ENCODE measurements around the gene AP1G1. TPM values are rescaled to one million over a fixed set of nuclear protein-coding genes. Genes with fewer than 3 reads are reported as not detected.

The AP1G1 gene
- total RNA-seq, 1 donor from 2014 or later = 98.3 TPM

GRCh38 chr16:71724320-71724751 is 84.3 kb downstream of the AP1G1 start, which contains the start of gene PHLPP2:
PHLPP2 (minus strand) TSS chr16:71724701; CDS start chr16:71714795, 9,906 bp downstream.
- intact Hi-C loops (cut with micrococcal nuclease) = loop anchor here (5.0 to 10.0 kb wide), 4 partner anchors 158 to 370 kb away; partner anchors contain the start of genes DHX38, IST1, TXNL4B and ZNF821
- H3K4me1 Mint-ChIP-seq = peaks cover 13% of the 10 kb centered on the region

DNA sequence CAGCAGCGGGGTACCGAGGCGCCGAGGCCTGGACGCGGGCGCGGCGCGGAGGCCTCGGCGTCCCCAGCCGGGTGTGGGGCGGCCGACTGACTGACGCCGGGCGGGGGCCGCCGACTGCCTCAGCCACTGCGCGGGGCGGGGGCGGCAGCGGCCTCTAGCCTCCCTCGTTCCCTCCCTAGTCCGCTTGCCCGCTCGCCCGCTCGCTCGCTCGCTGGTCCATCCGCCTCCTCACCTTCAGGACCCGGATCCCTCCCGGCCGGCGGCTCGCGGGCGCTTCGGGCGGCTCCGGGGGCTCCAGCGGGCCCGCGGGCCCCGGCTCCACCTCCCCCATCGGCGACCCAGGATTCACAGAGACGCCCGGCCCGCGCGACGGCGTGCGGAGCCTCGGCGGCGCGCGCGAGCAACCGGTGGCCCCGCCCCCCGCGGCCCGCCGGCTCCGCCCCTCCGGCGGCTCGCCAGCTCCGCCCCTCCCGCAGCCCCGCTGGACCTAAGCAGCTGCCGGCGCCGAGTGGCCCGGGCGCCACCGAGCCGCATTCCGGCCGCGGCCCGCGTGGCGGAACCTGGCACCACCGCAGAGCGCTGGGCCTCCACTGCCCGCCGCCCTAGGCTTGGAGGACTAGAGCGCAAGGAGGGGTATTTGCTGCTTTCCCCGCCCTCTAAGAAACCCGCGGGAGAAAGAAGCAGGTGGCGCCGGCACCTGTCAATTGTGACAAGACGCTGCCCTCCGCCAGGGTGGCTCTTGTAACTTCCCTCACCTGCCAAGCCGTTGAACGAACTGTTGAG is 84.9 kb downstream of the AP1G1 start:
- peaks cover 13% of the 10 kb centered on the region for H3K27me3 Mint-ChIP-seq
- no peaks in the 10 kb centered on the region for H3K36me3 Mint-ChIP-seq (ENCODE audit: low read depth)
- intact Hi-C loops (cut with micrococcal nuclease) = loop anchor here (2.0 to 10.0 kb wide), 5 partner anchors 85 to 371 kb away; partner anchors contain the start of genes AP1G1, DHX38, IST1 and TXNL4B

More at GRCh38 chr16:71724320-71724751, 84.3 kb downstream of the AP1G1 start, which contains the start of gene PHLPP2:
- H3K36me3 Mint-ChIP-seq (ENCODE audit: low read depth) = peaks cover 2% of the 10 kb centered on the region
- H3K27ac Mint-ChIP-seq = peak within 1 kb of the TSS; percentile 62
- DNase-seq = no peak
- H3K4me3 Mint-ChIP-seq = peak within 1 kb of the TSS; percentile 79
- H3K27me3 Mint-ChIP-seq = peaks cover 13% of the 10 kb centered on the region
- no peaks in the 10 kb centered on the region for H3K9me3 Mint-ChIP-seq

GRCh38 chr16:71722801-71723536 is 85.7 kb downstream of the AP1G1 start:
- H3K4me1 Mint-ChIP-seq = peaks cover 13% of the 10 kb centered on the region
- peak overlapping the region; percentile 98 for H3K4me3 Mint-ChIP-seq
- peaks cover 13% of the 10 kb centered on the region for H3K27me3 Mint-ChIP-seq
- no peaks in the 10 kb centered on the region for H3K9me3 Mint-ChIP-seq
- DNase-seq = peak; percentile 88
- H3K27ac Mint-ChIP-seq = peak overlapping the region; percentile 91
- H3K36me3 Mint-ChIP-seq (ENCODE audit: low read depth) = no peaks in the 10 kb centered on the region
- intact Hi-C loops (cut with micrococcal nuclease) = loop anchor here (2.0 to 10.0 kb wide), 5 partner anchors 86 to 372 kb away; partner anchors contain the start of genes AP1G1, DHX38, IST1 and TXNL4B

More for the DNA sequence above, 84.9 kb downstream of the AP1G1 start:
- DNase-seq = peak; percentile 94
- Mint-ChIP-seq H3K4me3 (peak overlapping the region; percentile 79), H3K27ac (peak overlapping the region; percentile 53), H3K9me3 (no peaks in the 10 kb centered on the region), H3K4me1 (peaks cover 13% of the 10 kb centered on the region)

GRCh38 chr16:71721066-71721740 is 87.4 kb downstream of the AP1G1 start:
- no peak for DNase-seq
- Mint-ChIP-seq H3K9me3 (no peaks in the 10 kb centered on the region), H3K36me3 (ENCODE audit: low read depth) (no peaks in the 10 kb centered on the region), H3K27me3 (peaks cover 13% of the 10 kb centered on the region), H3K4me1 (peaks cover 13% of the 10 kb centered on the region), H3K27ac (no peak overlapping the region), H3K4me3 (no peak overlapping the region)
- intact Hi-C loops (cut with micrococcal nuclease) = loop anchor here (5.0 to 10.0 kb wide), 4 partner anchors 156 to 374 kb away; partner anchors contain the start of genes DHX38, IST1, TXNL4B and ZNF821

DNA sequence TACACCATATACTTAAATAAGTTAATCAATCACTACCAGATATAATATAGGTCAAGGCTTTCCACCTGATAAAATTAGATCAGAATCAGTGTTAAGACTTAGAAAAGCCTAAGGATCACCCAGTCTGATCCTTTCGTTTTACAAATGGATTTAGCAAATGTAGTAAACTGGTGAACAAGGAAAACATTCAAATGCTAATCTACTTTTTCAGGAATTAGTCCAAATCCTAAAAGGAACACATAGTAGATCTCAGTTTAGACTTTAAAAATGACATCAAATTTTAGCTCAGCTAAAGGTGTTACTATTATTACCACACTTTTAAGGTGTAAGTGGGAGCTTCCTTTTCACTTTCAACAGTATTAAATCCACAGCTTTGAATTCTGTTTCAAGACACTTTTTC is 96.1 kb downstream of the AP1G1 start:
- intact Hi-C loops (cut with micrococcal nuclease) = no loop called here
- Mint-ChIP-seq H3K27ac (no peak overlapping the region), H3K27me3 (no peaks in the 10 kb centered on the region), H3K4me3 (no peak overlapping the region), H3K36me3 (ENCODE audit: low read depth) (peaks cover 1% of the 10 kb centered on the region), H3K4me1 (peaks cover 9% of the 10 kb centered on the region), H3K9me3 (no peaks in the 10 kb centered on the region)
- DNase-seq = no peak

- no peak overlapping the region for H3K4me3 Mint-ChIP-seq
- intact Hi-C loops (cut with micrococcal nuclease) = no loop called here
Measured at GRCh38 chr16:71711789-71712188, 96.8 kb downstream of the AP1G1 start.

DNA sequence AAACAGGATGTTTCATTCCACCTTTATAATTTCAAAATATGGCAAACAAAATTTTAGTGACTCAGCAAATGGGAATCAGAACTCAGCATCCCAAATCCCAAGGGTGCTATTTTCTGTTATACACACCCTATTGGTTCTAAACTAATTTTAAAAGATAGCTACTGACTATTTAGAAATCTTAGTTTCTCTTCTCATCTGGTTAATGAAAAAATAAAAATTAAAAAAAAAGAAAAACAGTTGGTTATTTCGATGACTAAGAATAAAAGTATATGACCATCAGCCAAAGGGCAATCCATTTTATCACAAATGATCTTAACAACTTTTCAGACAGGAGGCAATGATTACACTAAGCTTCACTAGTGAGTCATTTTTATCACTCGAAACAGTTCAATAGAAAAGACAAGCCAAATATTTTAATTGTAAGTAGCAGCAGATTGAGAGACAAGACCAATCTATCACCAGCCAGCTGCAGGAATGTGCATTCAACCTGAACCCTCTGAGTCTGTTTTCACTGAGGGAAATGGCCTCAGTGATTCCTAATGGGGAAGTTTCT is 99.3 kb downstream of the AP1G1 start:
- Mint-ChIP-seq H3K9me3 (no peaks in the 10 kb centered on the region), H3K27me3 (no peaks in the 10 kb centered on the region), H3K36me3 (ENCODE audit: low read depth) (peaks cover 1% of the 10 kb centered on the region), H3K4me1 (peaks cover 5% of the 10 kb centered on the region), H3K27ac (no peak overlapping the region), H3K4me3 (no peak overlapping the region)
- intact Hi-C loops (cut with micrococcal nuclease) = no loop called here
- no peak for DNase-seq

More at GRCh38 chr16:71711789-71712188, 96.8 kb downstream of the AP1G1 start:
- Mint-ChIP-seq H3K9me3 (no peaks in the 10 kb centered on the region), H3K27ac (no peak overlapping the region), H3K4me1 (peaks cover 9% of the 10 kb centered on the region), H3K27me3 (no peaks in the 10 kb centered on the region), H3K36me3 (ENCODE audit: low read depth) (peaks cover 1% of the 10 kb centered on the region)
- no peak for DNase-seq

GRCh38 chr16:71708696-71709095 is 99.9 kb downstream of the AP1G1 start:
- Mint-ChIP-seq H3K9me3 (no peaks in the 10 kb centered on the region), H3K36me3 (ENCODE audit: low read depth) (no peaks in the 10 kb centered on the region), H3K27me3 (no peaks in the 10 kb centered on the region), H3K4me1 (peaks cover 5% of the 10 kb centered on the region), H3K4me3 (no peak overlapping the region), H3K27ac (no peak overlapping the region)
- DNase-seq = no peak
- intact Hi-C loops (cut with micrococcal nuclease) = no loop called here

GRCh38 chr16:71707199-71707598 is 101.4 kb downstream of the AP1G1 start:
- no peak for DNase-seq
- no peak overlapping the region for H3K4me3 Mint-ChIP-seq

DNA sequence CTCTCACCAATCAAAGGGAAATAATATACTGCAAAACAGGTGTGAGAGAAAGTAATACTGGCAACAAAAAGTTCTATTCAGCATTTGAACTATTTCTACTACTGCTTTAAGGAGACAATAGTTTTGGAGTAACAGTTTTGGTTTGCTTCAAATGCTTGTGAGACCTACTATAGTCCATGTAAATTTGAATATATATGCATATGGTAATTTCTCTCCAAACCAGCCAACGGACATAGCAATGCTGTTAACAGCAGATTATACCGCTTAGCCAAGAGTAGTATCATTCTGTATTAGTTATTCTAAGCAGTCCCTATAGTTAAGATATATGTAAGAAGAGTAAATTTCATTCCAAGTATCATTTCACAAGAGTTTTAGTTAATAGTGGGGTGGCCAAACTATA is 102.6 kb downstream of the AP1G1 start:
- no peaks in the 10 kb centered on the region for H3K4me1 Mint-ChIP-seq
- intact Hi-C loops (cut with micrococcal nuclease) = no loop called here
- DNase-seq = no peak

More at GRCh38 chr16:71707199-71707598, 101.4 kb downstream of the AP1G1 start:
- H3K27ac Mint-ChIP-seq = no peak overlapping the region
- peaks cover 5% of the 10 kb centered on the region for H3K4me1 Mint-ChIP-seq
- no peaks in the 10 kb centered on the region for H3K27me3 Mint-ChIP-seq
- no peaks in the 10 kb centered on the region for H3K9me3 Mint-ChIP-seq
- intact Hi-C loops (cut with micrococcal nuclease) = no loop called here
- H3K36me3 Mint-ChIP-seq (ENCODE audit: low read depth) = no peaks in the 10 kb centered on the region

GRCh38 chr16:71703333-71703732 is 105.3 kb downstream of the AP1G1 start:
- H3K27ac Mint-ChIP-seq = no peak overlapping the region
- no peaks in the 10 kb centered on the region for H3K4me1 Mint-ChIP-seq
- H3K9me3 Mint-ChIP-seq = no peaks in the 10 kb centered on the region
- H3K27me3 Mint-ChIP-seq = no peaks in the 10 kb centered on the region
- DNase-seq = peak; percentile 9
- H3K36me3 Mint-ChIP-seq (ENCODE audit: low read depth) = no peaks in the 10 kb centered on the region
- H3K4me3 Mint-ChIP-seq = no peak overlapping the region
- intact Hi-C loops (cut with micrococcal nuclease) = no loop called here

More for the DNA sequence above, 102.6 kb downstream of the AP1G1 start:
- Mint-ChIP-seq H3K27me3 (no peaks in the 10 kb centered on the region), H3K9me3 (no peaks in the 10 kb centered on the region), H3K36me3 (ENCODE audit: low read depth) (no peaks in the 10 kb centered on the region), H3K4me3 (no peak overlapping the region), H3K27ac (no peak overlapping the region)

GRCh38 chr16:71700831-71701230 is 107.8 kb downstream of the AP1G1 start:
- peak; percentile 49 for DNase-seq
- no peaks in the 10 kb centered on the region for H3K27me3 Mint-ChIP-seq
- no peaks in the 10 kb centered on the region for H3K36me3 Mint-ChIP-seq (ENCODE audit: low read depth)
- H3K4me3 Mint-ChIP-seq = no peak overlapping the region
- intact Hi-C loops (cut with micrococcal nuclease) = no loop called here
- peaks cover 3% of the 10 kb centered on the region for H3K4me1 Mint-ChIP-seq
- H3K27ac Mint-ChIP-seq = no peak overlapping the region
- no peaks in the 10 kb centered on the region for H3K9me3 Mint-ChIP-seq

- H3K27ac Mint-ChIP-seq = no peak overlapping the region
- no peaks in the 10 kb centered on the region for H3K27me3 Mint-ChIP-seq
- no peak for DNase-seq
- no peaks in the 10 kb centered on the region for H3K36me3 Mint-ChIP-seq (ENCODE audit: low read depth)
- H3K4me3 Mint-ChIP-seq = no peak overlapping the region
- H3K9me3 Mint-ChIP-seq = no peaks in the 10 kb centered on the region
- peaks cover 3% of the 10 kb centered on the region for H3K4me1 Mint-ChIP-seq
- intact Hi-C loops (cut with micrococcal nuclease) = no loop called here
Measured at GRCh38 chr16:71698491-71698890, 110.1 kb downstream of the AP1G1 start.
